CD4-positive, CD25-positive, alpha-beta regulatory T cell (primary cell): ENCODE data around the gene NRTN. TPM values are rescaled to one million over a fixed set of nuclear protein-coding genes. Genes with fewer than 3 reads are reported as not detected.

Experiments used
- ATAC-seq, 2 donors: fragments of 150-1000 bp; cut with Tn5 transposase; one replicate each; pipeline ENCODE4 v1.10.0; 2021; ENCODE audit warnings: low read depth in 2 of 2, moderate number of reproducible peaks in 2 of 2, moderate library complexity in 1 of 2
- DNase-seq, 3 donors: peaks; one replicate each; pipeline versions ENCODE4 v3.0.0 to v3.0.0-alpha.2; 2012 to 2022; ENCODE audit warnings: mixed read lengths in 1 of 3
- H3K27ac ChIP-seq: one replicate; pipeline ENCODE4 v1.7.0; 2013; ENCODE audit warnings: mild to moderate bottlenecking, low read length; ENCODE audit not compliant: insufficient read depth, poor library complexity, severe bottlenecking
- H3K27me3 ChIP-seq: one replicate; pipeline ENCODE4 v1.7.0; 2013; ENCODE audit warnings: low read length; ENCODE audit not compliant: control insufficient read depth, insufficient read depth
- H3K36me3 ChIP-seq: one replicate; pipeline ENCODE4 v1.7.0; 2013; ENCODE audit warnings: mild to moderate bottlenecking, low read length, moderate library complexity; ENCODE audit not compliant: control insufficient read depth, insufficient read depth
- H3K4me1 ChIP-seq: 2 replicates; pipeline ENCODE4 v1.7.0; 2013; ENCODE audit warnings: mild to moderate bottlenecking, low read length; ENCODE audit not compliant: insufficient read depth, control insufficient read depth, poor library complexity, severe bottlenecking
- H3K4me3 ChIP-seq: one replicate; pipeline ENCODE4 v1.7.0; 2013; ENCODE audit warnings: low read depth, mild to moderate bottlenecking, low read length, moderate library complexity
- H3K9me3 ChIP-seq, 2 experiments: 1 replicate in 1 of 2; 2 replicates in 1 of 2; pipeline ENCODE4 v1.7.0; 2013; ENCODE audit warnings: low read length in 2 of 2, mild to moderate bottlenecking in 1 of 2, moderate library complexity in 1 of 2; ENCODE audit not compliant: control insufficient read depth in 2 of 2
- H3K27ac Mint-ChIP-seq, 3 donors: one replicate each; pipeline ENCODE4 v1.8.0; 2020 to 2022; ENCODE audit warnings: mild to moderate bottlenecking in 3 of 3, mixed read lengths in 3 of 3, moderate library complexity in 2 of 3
- H3K27me3 Mint-ChIP-seq: one replicate; pipeline ENCODE4 v1.8.0; 2022; ENCODE audit warnings: mild to moderate bottlenecking, mixed read lengths
- H3K36me3 Mint-ChIP-seq: one replicate; pipeline ENCODE4 v1.8.0; 2020; ENCODE audit warnings: mixed read lengths
- H3K4me1 Mint-ChIP-seq, 4 donors: one replicate each; pipeline ENCODE4 v1.8.0; 2020 to 2022; ENCODE audit warnings: mixed read lengths in 4 of 4, mild to moderate bottlenecking in 1 of 4
- H3K4me3 Mint-ChIP-seq, 4 donors: one replicate each; pipeline ENCODE4 v1.8.0; 2020 to 2022; ENCODE audit warnings: mild to moderate bottlenecking in 4 of 4, mixed read lengths in 4 of 4, moderate library complexity in 3 of 4
- H3K9me3 Mint-ChIP-seq, 7 donors: one replicate each; pipeline ENCODE4 v1.8.0; 2020 to 2022; ENCODE audit warnings: mixed read lengths in 7 of 7, mild to moderate bottlenecking in 3 of 7, moderate library complexity in 2 of 7
- polyA plus RNA-seq, 4 donors: library from polyadenylated mRNA; unstranded; fragments of 300-500 nt; fragmentation: Illumina TruSeq; gene quantifications; one replicate each; pipeline ENCODE4 v1.2.3, GENCODE V29; 2021
- total RNA-seq: library from RNA; stranded (reverse); gene quantifications from one replicate; pipeline ENCODE4 v1.2.3, GENCODE V29; 2022

The NRTN gene
- total and polyA plus RNA-seq, 5 donors from 2014 or later = 0.21 to 0.68 TPM; not detected in 3

GRCh38 chr19:5863030-5863665 lies 58.3 kb downstream of the NRTN start:
- Mint-ChIP-seq H3K27ac (no peak overlapping the region), H3K4me3 (no peak overlapping the region)

GRCh38 chr19:5864013-5864720 lies 59.3 kb downstream of the NRTN start:
- Mint-ChIP-seq H3K27me3 (peaks cover 6% of the 10 kb centered on the region), H3K9me3 (peaks cover 0 to 2% (median 0%) of the 10 kb centered on the region in 7 donors), H3K4me1 (peaks cover 0 to 2% (median 0%) of the 10 kb centered on the region in 4 donors), H3K4me3 (no peak overlapping the region), H3K36me3 (no peaks in the 10 kb centered on the region), H3K27ac (no peak overlapping the region)
- H3K27me3 ChIP-seq = no peaks in the 10 kb centered on the region
- ATAC-seq (no peak), DNase-seq (no peak)
- no peaks in the 10 kb centered on the region for H3K9me3 ChIP-seq
- H3K4me3 ChIP-seq = no peak overlapping the region
- no peaks in the 10 kb centered on the region for H3K36me3 ChIP-seq
- H3K4me1 ChIP-seq = no peaks in the 10 kb centered on the region
- H3K27ac ChIP-seq = no peak overlapping the region

More at GRCh38 chr19:5863030-5863665, 58.3 kb downstream of the NRTN start:
- H3K4me1 Mint-ChIP-seq = peaks cover 0 to 2% (median 0%) of the 10 kb centered on the region in 4 donors
- H3K4me3 ChIP-seq = no peak overlapping the region
- DNase-seq (no peak), ATAC-seq (no peak)
- no peaks in the 10 kb centered on the region for H3K36me3 ChIP-seq
- peaks cover 6% of the 10 kb centered on the region for H3K27me3 Mint-ChIP-seq
- no peak overlapping the region for H3K27ac ChIP-seq
- H3K9me3 Mint-ChIP-seq = peaks cover 0 to 2% (median 0%) of the 10 kb centered on the region in 7 donors
- H3K36me3 Mint-ChIP-seq = no peaks in the 10 kb centered on the region
- H3K27me3 ChIP-seq = no peaks in the 10 kb centered on the region
- no peaks in the 10 kb centered on the region for H3K4me1 ChIP-seq
- no peaks in the 10 kb centered on the region for H3K9me3 ChIP-seq

GRCh38 chr19:5864725-5865486 lies 60.0 kb downstream of the NRTN start:
- H3K27me3 ChIP-seq = no peaks in the 10 kb centered on the region
- DNase-seq (no peak), ATAC-seq (no peak)
- H3K4me3 Mint-ChIP-seq = no peak overlapping the region
- H3K36me3 Mint-ChIP-seq = no peaks in the 10 kb centered on the region
- peaks cover 0 to 2% (median 0%) of the 10 kb centered on the region in 7 donors for H3K9me3 Mint-ChIP-seq
- no peak overlapping the region for H3K4me3 ChIP-seq
- H3K27me3 Mint-ChIP-seq = peaks cover 6% of the 10 kb centered on the region
- H3K27ac ChIP-seq = no peak overlapping the region
- H3K9me3 ChIP-seq = no peaks in the 10 kb centered on the region
- no peaks in the 10 kb centered on the region for H3K4me1 ChIP-seq
- H3K4me1 Mint-ChIP-seq = peaks cover 0 to 2% (median 0%) of the 10 kb centered on the region in 4 donors
- H3K27ac Mint-ChIP-seq = no peak overlapping the region
- no peaks in the 10 kb centered on the region for H3K36me3 ChIP-seq

GRCh38 chr19:5865772-5866171 lies 60.9 kb downstream of the NRTN start:
- Histone ChIP-seq H3K36me3 (no peaks in the 10 kb centered on the region), H3K27ac (no peak overlapping the region), H3K4me3 (no peak overlapping the region), H3K4me1 (no peaks in the 10 kb centered on the region), H3K27me3 (no peaks in the 10 kb centered on the region), H3K9me3 (no peaks in the 10 kb centered on the region)
- H3K9me3 Mint-ChIP-seq = peaks cover 0 to 2% (median 0%) of the 10 kb centered on the region in 7 donors
- no peaks in the 10 kb centered on the region for H3K36me3 Mint-ChIP-seq
- ATAC-seq = no peak
- no peak overlapping the region for H3K4me3 Mint-ChIP-seq
- DNase-seq = no peak
- no peaks in the 10 kb centered on the region for H3K27me3 Mint-ChIP-seq
- peaks cover 0 to 2% (median 0%) of the 10 kb centered on the region in 4 donors for H3K4me1 Mint-ChIP-seq
- no peak overlapping the region for H3K27ac Mint-ChIP-seq

- peaks cover 0 to 2% (median 0%) of the 10 kb centered on the region in 7 donors for H3K9me3 Mint-ChIP-seq
- no peak overlapping the region for H3K4me3 Mint-ChIP-seq
- Histone ChIP-seq H3K36me3 (no peaks in the 10 kb centered on the region), H3K27me3 (no peaks in the 10 kb centered on the region), H3K4me1 (no peaks in the 10 kb centered on the region), H3K4me3 (no peak overlapping the region), H3K27ac (no peak overlapping the region), H3K9me3 (no peaks in the 10 kb centered on the region)
- no peaks in the 10 kb centered on the region for H3K27me3 Mint-ChIP-seq
- H3K4me1 Mint-ChIP-seq = no peaks in the 10 kb centered on the region
- H3K27ac Mint-ChIP-seq = peak overlapping the region in 1 of 3 donors; percentile 79
- no peak for DNase-seq
- H3K36me3 Mint-ChIP-seq = no peaks in the 10 kb centered on the region
- no peak for ATAC-seq
Observed at GRCh38 chr19:5867201-5868136, 62.6 kb downstream of the NRTN start.

GRCh38 chr19:5870986-5871394 lies 66.1 kb downstream of the NRTN start:
- no peaks in the 10 kb centered on the region for H3K4me1 Mint-ChIP-seq
- H3K4me1 ChIP-seq = no peaks in the 10 kb centered on the region
- H3K4me3 Mint-ChIP-seq = no peak overlapping the region
- no peaks in the 10 kb centered on the region for H3K9me3 ChIP-seq
- H3K36me3 ChIP-seq = no peaks in the 10 kb centered on the region
- no peak overlapping the region for H3K4me3 ChIP-seq
- peaks cover 0 to 2% (median 0%) of the 10 kb centered on the region in 7 donors for H3K9me3 Mint-ChIP-seq
- H3K27ac ChIP-seq = no peak overlapping the region
- DNase-seq (no peak), ATAC-seq (no peak)
- no peaks in the 10 kb centered on the region for H3K36me3 Mint-ChIP-seq
- peak overlapping the region in 1 of 3 donors; percentile 48 for H3K27ac Mint-ChIP-seq
- H3K27me3 Mint-ChIP-seq = no peaks in the 10 kb centered on the region
- H3K27me3 ChIP-seq = no peaks in the 10 kb centered on the region

- DNase-seq (no peak), ATAC-seq (no peak)
- Histone ChIP-seq H3K27me3 (no peaks in the 10 kb centered on the region), H3K36me3 (no peaks in the 10 kb centered on the region), H3K9me3 (no peaks in the 10 kb centered on the region), H3K27ac (no peak overlapping the region), H3K4me3 (no peak overlapping the region), H3K4me1 (no peaks in the 10 kb centered on the region)
- Mint-ChIP-seq H3K27ac (no peak overlapping the region), H3K27me3 (no peaks in the 10 kb centered on the region), H3K4me1 (no peaks in the 10 kb centered on the region), H3K4me3 (no peak overlapping the region), H3K9me3 (peaks cover 0 to 2% (median 0%) of the 10 kb centered on the region in 7 donors), H3K36me3 (no peaks in the 10 kb centered on the region)
Observed at GRCh38 chr19:5873617-5874199, 68.8 kb downstream of the NRTN start.
